ENCODE data around the gene GARIN1A. TPM values are rescaled to one million over a fixed set of nuclear protein-coding genes. Genes with fewer than 3 reads are reported as not detected.

The GARIN1A gene
- total and polyA plus RNA-seq, 2 of the 8 experiments (the other 6 are each of a cell fraction or from before 2014, with no cell fraction given) = 0.34 TPM; not detected in 1

GRCh38 chr7:128703609-128704241 lies 31.6 kb downstream of the GARIN1A start (continued):
- no peak for TF ChIP-seq NRF1 (IDR thresholded peaks at IDR 0.05; ENCODE audit: low read depth, low read length)

All from H1 (cell line).